ENCODE results near the gene SNX20. TPM values are rescaled to one million over a fixed set of nuclear protein-coding genes. Genes with fewer than 3 reads are reported as not detected.
A peak's percentile ranks its signal among the peaks of the same experiment; 100 is the strongest.

The SNX20 gene
- total RNA-seq, 4 donors from 2014 or later, result 0.76 to 7.7 (median 4.4) TPM

- no peak for TF ChIP-seq POLR2A (IDR thresholded peaks at IDR 0.05)
- TF ChIP-seq, protein P1, sequence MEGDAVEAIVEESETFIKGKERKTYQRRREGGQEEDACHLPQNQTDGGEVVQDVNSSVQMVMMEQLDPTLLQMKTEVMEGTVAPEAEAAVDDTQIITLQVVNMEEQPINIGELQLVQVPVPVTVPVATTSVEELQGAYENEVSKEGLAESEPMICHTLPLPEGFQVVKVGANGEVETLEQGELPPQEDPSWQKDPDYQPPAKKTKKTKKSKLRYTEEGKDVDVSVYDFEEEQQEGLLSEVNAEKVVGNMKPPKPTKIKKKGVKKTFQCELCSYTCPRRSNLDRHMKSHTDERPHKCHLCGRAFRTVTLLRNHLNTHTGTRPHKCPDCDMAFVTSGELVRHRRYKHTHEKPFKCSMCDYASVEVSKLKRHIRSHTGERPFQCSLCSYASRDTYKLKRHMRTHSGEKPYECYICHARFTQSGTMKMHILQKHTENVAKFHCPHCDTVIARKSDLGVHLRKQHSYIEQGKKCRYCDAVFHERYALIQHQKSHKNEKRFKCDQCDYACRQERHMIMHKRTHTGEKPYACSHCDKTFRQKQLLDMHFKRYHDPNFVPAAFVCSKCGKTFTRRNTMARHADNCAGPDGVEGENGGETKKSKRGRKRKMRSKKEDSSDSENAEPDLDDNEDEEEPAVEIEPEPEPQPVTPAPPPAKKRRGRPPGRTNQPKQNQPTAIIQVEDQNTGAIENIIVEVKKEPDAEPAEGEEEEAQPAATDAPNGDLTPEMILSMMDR (IDR thresholded peaks at IDR 0.05), result no peak
- H3K27me3 ChIP-seq, result no peaks in the 10 kb centered on the region
- DNase-seq, result no peak
- H3K9me3 ChIP-seq, result peaks cover 0 to 11% of the 10 kb centered on the region in 2 donors
- intact Hi-C loops (cut with DNase I; ENCODE audit: low total_unique reads), result no loop called here
- H3K4me1 ChIP-seq, result no peaks in the 10 kb centered on the region
- no peak overlapping the region for H3K4me3 ChIP-seq
- H3K36me3 ChIP-seq, result no peaks in the 10 kb centered on the region
- no peak overlapping the region for H3K27ac ChIP-seq
Measured at GRCh38 chr16:50667497-50668367, 13.4 kb downstream of the SNX20 start.

DNA sequence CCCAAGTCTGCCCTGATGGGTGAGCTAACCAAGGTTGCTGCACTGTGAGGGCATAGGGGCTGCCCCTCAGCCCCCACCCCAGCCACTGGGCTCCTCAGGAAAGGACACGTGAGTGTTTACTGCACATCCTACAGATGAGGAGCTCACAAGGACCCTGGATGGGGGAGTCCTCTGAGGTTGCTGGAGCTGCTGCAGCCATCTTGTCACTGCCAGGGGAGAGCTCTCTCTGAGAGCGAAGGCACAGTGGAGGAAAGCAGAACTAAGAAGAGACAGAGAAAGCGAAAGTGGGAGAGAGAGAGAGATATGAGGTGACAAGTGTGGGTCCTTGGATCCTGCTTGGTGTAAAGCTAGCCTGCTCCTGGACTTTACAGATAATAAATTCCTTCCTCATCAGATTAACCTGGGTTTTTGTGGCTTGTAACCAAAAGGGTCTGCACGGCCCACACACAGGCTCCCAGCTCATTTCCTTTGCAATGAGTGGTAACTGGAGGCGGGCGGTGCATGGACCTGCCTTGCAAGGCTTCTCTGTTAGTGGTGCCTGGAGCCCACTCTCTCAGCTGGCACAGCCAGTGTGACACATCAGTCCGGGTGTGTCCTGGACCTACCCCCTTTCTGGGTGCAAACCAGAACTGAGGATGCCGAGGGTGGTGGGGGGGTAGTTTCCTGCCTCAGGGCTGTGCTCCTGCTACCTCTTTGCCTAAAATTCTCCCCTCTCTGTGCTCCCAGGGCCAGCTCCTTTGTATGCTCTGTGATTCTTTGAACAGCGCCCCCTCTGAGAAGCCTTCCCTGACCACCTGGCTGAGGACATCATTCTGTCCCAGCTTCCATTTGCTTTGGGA is 14.2 kb downstream of the SNX20 start:
- no peaks in the 10 kb centered on the region for H3K4me1 ChIP-seq
- no peak overlapping the region for H3K4me3 ChIP-seq
- H3K9me3 ChIP-seq, result peaks cover 0 to 6% of the 10 kb centered on the region in 2 donors
- intact Hi-C loops (cut with DNase I; ENCODE audit: low total_unique reads), result no loop called here
- no peaks in the 10 kb centered on the region for H3K27me3 ChIP-seq
- no peak for DNase-seq
- H3K36me3 ChIP-seq, result no peaks in the 10 kb centered on the region
- H3K27ac ChIP-seq, result no peak overlapping the region
- TF ChIP-seq POLR2A (IDR thresholded peaks at IDR 0.05), result no peak
- TF ChIP-seq, protein P1 (IDR thresholded peaks at IDR 0.05), result no peak

GRCh38 chr16:50665128-50665878 is 15.8 kb downstream of the SNX20 start:
- DNase-seq, result peak; percentile 75 to 85
- intact Hi-C loops (cut with DNase I; ENCODE audit: low total_unique reads), result no loop called here
- Histone ChIP-seq H3K27me3 (no peaks in the 10 kb centered on the region), H3K4me3 (peak overlapping the region; percentile 26 to 39), H3K27ac (peak overlapping the region; percentile 52 to 62), H3K4me1 (no peaks in the 10 kb centered on the region), H3K9me3 (no peaks in the 10 kb centered on the region), H3K36me3 (no peaks in the 10 kb centered on the region)
- no peak for TF ChIP-seq POLR2A (IDR thresholded peaks at IDR 0.05)
- TF ChIP-seq, protein P1 (IDR thresholded peaks at IDR 0.05), result peak; percentile 84 to 93 (median 88)

- Histone ChIP-seq H3K36me3 (no peaks in the 10 kb centered on the region), H3K27me3 (no peaks in the 10 kb centered on the region), H3K27ac (no peak overlapping the region), H3K9me3 (no peaks in the 10 kb centered on the region), H3K4me1 (no peaks in the 10 kb centered on the region), H3K4me3 (no peak overlapping the region)
- no peak for TF ChIP-seq POLR2A (IDR thresholded peaks at IDR 0.05)
- TF ChIP-seq, protein P1 (IDR thresholded peaks at IDR 0.05), result no peak
- DNase-seq, result no peak
- intact Hi-C loops (cut with DNase I; ENCODE audit: low total_unique reads), result no loop called here
Measured at GRCh38 chr16:50664270-50664669, 16.8 kb downstream of the SNX20 start.
